CD14-positive monocyte (primary cell): ENCODE results near the gene TRUB2. TPM values are rescaled to one million over a fixed set of nuclear protein-coding genes. Genes with fewer than 3 reads are reported as not detected.

ENCODE experiments used
- DNase-seq, 3 donors: peaks; one replicate each; pipeline ENCODE4 v3.0.0-alpha.2; 2011 to 2022
- H2AFZ ChIP-seq: 2 replicates; pipeline ENCODE4 v1.6.0; 2012; ENCODE audit warnings: mild to moderate bottlenecking, low read depth, low read length, inconsistent platforms; ENCODE audit not compliant: insufficient read depth, poor library complexity, severe bottlenecking
- H3K27ac ChIP-seq, 2 donors: 1 replicate in 1 of 2; 2 replicates in 1 of 2; pipeline ENCODE4 v1.5.1; 2012 to 2013; ENCODE audit warnings: low read length in 2 of 2, control low read depth in 1 of 2, inconsistent platforms in 1 of 2, low read depth in 1 of 2, mild to moderate bottlenecking in 1 of 2
- H3K27me3 ChIP-seq, 2 donors: one replicate each; pipeline versions ENCODE4 v1.6.0 to v1.6.1; 2011 to 2013; ENCODE audit warnings: low read length in 2 of 2; ENCODE audit not compliant: control insufficient read depth in 2 of 2, insufficient read depth in 2 of 2
- H3K36me3 ChIP-seq, 2 donors: replicated peaks in 1 of 2; 1 replicate in 1 of 2; 2 replicates in 1 of 2; pipeline versions ENCODE4 v1.5.1 to v1.6.1; 2012 to 2013; ENCODE audit warnings: low read length in 2 of 2, control low read depth in 1 of 2, inconsistent platforms in 1 of 2, mild to moderate bottlenecking in 1 of 2; ENCODE audit not compliant: insufficient read depth in 2 of 2, control insufficient read depth in 1 of 2
- H3K4me1 ChIP-seq, 2 donors: 1 replicate in 1 of 2; 2 replicates in 1 of 2; pipeline versions ENCODE4 v1.5.1 to v1.6.1; 2012 to 2013; ENCODE audit warnings: low read length in 2 of 2, control low read depth in 1 of 2, inconsistent platforms in 1 of 2, mild to moderate bottlenecking in 1 of 2, moderate library complexity in 1 of 2; ENCODE audit not compliant: insufficient read depth in 2 of 2, control insufficient read depth in 1 of 2
- H3K4me2 ChIP-seq: replicated peaks from 2 replicates; pipeline ENCODE3; 2012; ENCODE audit warnings: low read length, moderate library complexity, mild to moderate bottlenecking; ENCODE audit not compliant: poor library complexity, severe bottlenecking; ENCODE audit errors: extremely low read depth
- H3K4me3 ChIP-seq, 3 experiments: fragments of 200-600 bp in 1 of 3; sonication (generic) in 1 of 3; replicated peaks in 1 of 3; 1 replicate in 2 of 3; 2 replicates in 1 of 3; pipeline ENCODE4 v1.5.1; 2011 to 2013; ENCODE audit warnings: low read length in 3 of 3, mild to moderate bottlenecking in 3 of 3, control low read depth in 2 of 3, low read depth in 2 of 3, inconsistent platforms in 1 of 3, moderate library complexity in 1 of 3
- H3K79me2 ChIP-seq: 2 replicates; pipeline ENCODE4 v1.6.0; 2012; ENCODE audit warnings: mild to moderate bottlenecking, control low read depth, inconsistent platforms, low read length, moderate library complexity; ENCODE audit not compliant: insufficient read depth
- H3K9ac ChIP-seq: 2 replicates; pipeline ENCODE4 v1.6.0; 2017; ENCODE audit warnings: low read length, mild to moderate bottlenecking; ENCODE audit not compliant: insufficient read depth, poor library complexity, severe bottlenecking
- H3K9me3 ChIP-seq, 2 donors: replicated peaks in 1 of 2; 1 replicate in 1 of 2; 2 replicates in 1 of 2; pipeline versions ENCODE4 v1.5.1 to v1.6.1; 2012 to 2013; ENCODE audit warnings: low read length in 2 of 2, control low read depth in 1 of 2; ENCODE audit not compliant: control insufficient read depth in 1 of 2, insufficient read depth in 1 of 2
- H4K20me1 ChIP-seq: 2 replicates; pipeline ENCODE4 v1.6.0; 2012; ENCODE audit warnings: mild to moderate bottlenecking, low read length, control low read depth, moderate library complexity; ENCODE audit not compliant: insufficient read depth
- H3K27ac Mint-ChIP-seq, 7 donors: one replicate each; pipeline ENCODE4 v1.8.0; 2020; ENCODE audit warnings: mild to moderate bottlenecking in 7 of 7, mixed read lengths in 7 of 7, moderate library complexity in 6 of 7, inconsistent platforms in 2 of 7
- H3K27me3 Mint-ChIP-seq, 3 donors: one replicate each; pipeline ENCODE4 v1.8.0; 2021 to 2022; ENCODE audit warnings: low read depth in 3 of 3, mild to moderate bottlenecking in 3 of 3, mixed read lengths in 3 of 3, moderate library complexity in 3 of 3, inconsistent platforms in 1 of 3
- H3K36me3 Mint-ChIP-seq, 2 donors: one replicate each; pipeline ENCODE4 v1.8.0; 2020; ENCODE audit warnings: mixed read lengths in 2 of 2, inconsistent platforms in 1 of 2, mild to moderate bottlenecking in 1 of 2
- H3K4me1 Mint-ChIP-seq: one replicate; pipeline ENCODE4 v1.8.0; 2020; ENCODE audit warnings: mild to moderate bottlenecking, mixed read lengths
- H3K4me3 Mint-ChIP-seq, 2 donors: one replicate each; pipeline ENCODE4 v1.8.0; 2020; ENCODE audit warnings: mild to moderate bottlenecking in 2 of 2, mixed read lengths in 2 of 2, moderate library complexity in 1 of 2
- H3K9me3 Mint-ChIP-seq, 7 donors: one replicate each; pipeline ENCODE4 v1.8.0; 2020 to 2022; ENCODE audit warnings: mixed read lengths in 7 of 7, mild to moderate bottlenecking in 6 of 7, moderate library complexity in 6 of 7, inconsistent platforms in 2 of 7
- WGBS: methylation state at CpG from one replicate; pipeline ENCODE4 v1.1.5; 2013; ENCODE audit warnings: missing lambda C conversion rate; ENCODE audit not compliant: insufficient coverage; 5-methylcytosine and 5-hydroxymethylcytosine counted together
- intact Hi-C, 2 donors: fragments of 100-400 bp; cut with micrococcal nuclease; formaldehyde crosslinking; loops; one replicate each; pipeline versions ENCODE4 v1.15.0 to v1.15.1; 2023
- polyA plus RNA-seq, 3 donors: library from polyadenylated mRNA; depleted of rRNA in 1 of 3; unstranded in 2 of 3; stranded (reverse) in 1 of 3; fragments of 300-500 nt in 2 of 3; fragments of >200 nt in 1 of 3; fragmentation: Illumina TruSeq in 2 of 3; gene quantifications; 1 replicate in 2 of 3; 2 replicates in 1 of 3; pipeline ENCODE4 v1.2.3, GENCODE V29; 2012 to 2021
- TF ChIP-seq, protein P1 (sequence below): fragments of 200-600 bp; IDR thresholded peaks from one replicate; pipeline ENCODE4 v1.8.0; 2022; ENCODE audit warnings: antibody characterized with exemption, mild to moderate bottlenecking

Gene TRUB2
- polyA plus RNA-seq, 3 donors = 5.9 to 17.0 (median 13.5) TPM

DNA sequence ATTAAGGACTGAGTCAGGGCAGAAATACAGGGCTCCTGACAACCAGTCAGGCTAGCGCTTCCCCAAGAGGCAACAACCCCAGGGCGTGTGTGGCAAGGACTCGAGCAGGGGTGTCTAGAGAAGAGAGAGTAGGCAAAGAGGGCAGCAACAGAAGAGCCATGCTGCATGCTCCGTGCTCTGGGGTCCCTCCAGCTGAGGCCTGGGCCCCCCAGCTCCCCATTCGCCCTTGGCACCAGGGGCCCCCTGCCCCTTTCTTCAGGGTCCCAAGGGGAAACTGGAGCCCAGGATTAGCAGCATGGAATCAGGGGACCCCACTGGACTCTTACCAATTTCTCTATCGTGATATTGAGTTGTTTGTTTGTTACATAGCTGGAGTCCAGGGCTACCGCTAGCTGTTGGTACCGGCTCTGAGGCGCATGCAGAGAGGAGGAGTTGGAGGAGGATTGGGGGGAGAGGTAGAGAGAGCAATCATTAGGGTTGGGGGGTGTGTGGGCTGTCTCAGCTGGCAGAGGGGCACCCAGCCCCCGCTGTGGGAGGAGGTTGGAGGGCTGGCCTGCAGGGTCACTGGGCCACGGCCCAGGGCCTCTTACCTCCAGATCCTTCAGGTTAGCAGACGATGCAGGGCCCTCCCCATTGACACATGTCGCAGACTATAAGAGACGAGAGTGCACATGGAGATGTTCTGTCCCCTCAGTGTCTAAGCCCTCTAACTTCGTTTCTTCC is 55.2 kb downstream of the TRUB2 start:
- no peak overlapping the region for H3K4me3 Mint-ChIP-seq
- DNase-seq = no peak
- no peak overlapping the region for H3K9ac ChIP-seq
- no peak overlapping the region for H3K4me2 ChIP-seq
- no peaks in the 10 kb centered on the region for H3K27me3 Mint-ChIP-seq
- no peak overlapping the region for H3K4me3 ChIP-seq
- no peaks in the 10 kb centered on the region for H3K9me3 ChIP-seq
- TF ChIP-seq, protein P1, sequence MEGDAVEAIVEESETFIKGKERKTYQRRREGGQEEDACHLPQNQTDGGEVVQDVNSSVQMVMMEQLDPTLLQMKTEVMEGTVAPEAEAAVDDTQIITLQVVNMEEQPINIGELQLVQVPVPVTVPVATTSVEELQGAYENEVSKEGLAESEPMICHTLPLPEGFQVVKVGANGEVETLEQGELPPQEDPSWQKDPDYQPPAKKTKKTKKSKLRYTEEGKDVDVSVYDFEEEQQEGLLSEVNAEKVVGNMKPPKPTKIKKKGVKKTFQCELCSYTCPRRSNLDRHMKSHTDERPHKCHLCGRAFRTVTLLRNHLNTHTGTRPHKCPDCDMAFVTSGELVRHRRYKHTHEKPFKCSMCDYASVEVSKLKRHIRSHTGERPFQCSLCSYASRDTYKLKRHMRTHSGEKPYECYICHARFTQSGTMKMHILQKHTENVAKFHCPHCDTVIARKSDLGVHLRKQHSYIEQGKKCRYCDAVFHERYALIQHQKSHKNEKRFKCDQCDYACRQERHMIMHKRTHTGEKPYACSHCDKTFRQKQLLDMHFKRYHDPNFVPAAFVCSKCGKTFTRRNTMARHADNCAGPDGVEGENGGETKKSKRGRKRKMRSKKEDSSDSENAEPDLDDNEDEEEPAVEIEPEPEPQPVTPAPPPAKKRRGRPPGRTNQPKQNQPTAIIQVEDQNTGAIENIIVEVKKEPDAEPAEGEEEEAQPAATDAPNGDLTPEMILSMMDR = no peak
- H3K36me3 ChIP-seq = peaks cover 49 to 82% of the 10 kb centered on the region in 2 donors
- no peaks in the 10 kb centered on the region for H3K4me1 Mint-ChIP-seq
- peak overlapping the region in 1 of 7 donors; percentile 31 for H3K27ac Mint-ChIP-seq
- no peaks in the 10 kb centered on the region for H3K27me3 ChIP-seq
- intact Hi-C loops = no loop called here
- 94% methylated on average over 12 of the region's 15 CpGs for WGBS
- H4K20me1 ChIP-seq = no peaks in the 10 kb centered on the region
- H3K27ac ChIP-seq = no peak overlapping the region
- H3K9me3 Mint-ChIP-seq = no peaks in the 10 kb centered on the region
- H3K36me3 Mint-ChIP-seq = peaks cover 69 to 83% of the 10 kb centered on the region in 2 donors
- no peak overlapping the region for H2AFZ ChIP-seq
- H3K4me1 ChIP-seq = no peaks in the 10 kb centered on the region
- no peaks in the 10 kb centered on the region for H3K79me2 ChIP-seq

DNA sequence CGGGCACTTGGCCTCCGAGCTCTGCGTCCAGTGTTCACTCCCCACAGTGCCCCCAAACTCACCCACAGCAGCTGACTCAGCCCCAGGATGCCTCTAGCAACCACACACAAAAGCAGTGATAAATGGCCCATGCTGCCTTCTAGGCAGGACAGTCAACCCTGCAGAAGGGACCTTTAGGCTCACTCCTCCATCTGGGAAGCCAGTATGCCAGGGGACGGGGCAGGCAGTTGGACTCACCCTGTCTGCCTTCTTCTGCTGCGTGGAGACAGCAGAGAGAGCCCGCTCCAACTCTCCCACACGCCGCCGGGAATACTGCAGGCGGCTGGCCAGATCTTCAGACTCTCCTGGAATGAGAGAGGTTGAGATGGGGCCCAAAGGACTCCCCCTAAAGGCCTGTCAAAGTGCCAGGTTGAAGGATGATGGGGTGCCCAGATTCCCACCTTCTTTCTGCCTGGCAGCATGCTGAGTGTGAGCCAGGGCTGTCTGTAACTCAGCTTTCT is 56.8 kb downstream of the TRUB2 start:
- no peaks in the 10 kb centered on the region for H4K20me1 ChIP-seq
- Mint-ChIP-seq H3K27ac (peak overlapping the region in 1 of 7 donors; percentile 26), H3K27me3 (no peaks in the 10 kb centered on the region), H3K9me3 (no peaks in the 10 kb centered on the region), H3K4me3 (no peak overlapping the region), H3K36me3 (peaks cover 74 to 83% of the 10 kb centered on the region in 2 donors), H3K4me1 (no peaks in the 10 kb centered on the region)
- WGBS = 98% methylated on average over 9 of the region's 10 CpGs
- H3K79me2 ChIP-seq = no peaks in the 10 kb centered on the region
- no peaks in the 10 kb centered on the region for H3K9me3 ChIP-seq
- H3K9ac ChIP-seq = no peak overlapping the region
- no peak overlapping the region for H2AFZ ChIP-seq
- no peak overlapping the region for H3K27ac ChIP-seq
- DNase-seq = no peak
- H3K36me3 ChIP-seq = peaks cover 53 to 82% of the 10 kb centered on the region in 2 donors
- no peak overlapping the region for H3K4me3 ChIP-seq
- no peaks in the 10 kb centered on the region for H3K27me3 ChIP-seq
- TF ChIP-seq, protein P1 = no peak
- intact Hi-C loops = no loop called here
- no peaks in the 10 kb centered on the region for H3K4me1 ChIP-seq
- no peak overlapping the region for H3K4me2 ChIP-seq
